ENCODE results near the gene PARP4. TPM values are rescaled to one million over a fixed set of nuclear protein-coding genes. Genes with fewer than 3 reads are reported as not detected.
"Not testable (repeated sequence)": the region's sequence is repeated elsewhere in the genome, so short reads cannot be mapped to it uniquely, and the experiment has no call there.

PARP4 gene
- total RNA-seq, result 10 to 100 TPM; 55.8 to 71.8 TPM

GRCh38 chr13:24512197-24512907 is at the start of gene PARP4:
Gene PARP4 (minus strand): TSS chr13:24512778. CDS start chr13:24503776, 9,002 bp downstream.
- H3K27ac Mint-ChIP-seq, result peak within 1 kb of the TSS; percentile 94 to 98
- peaks cover 17% of the 10 kb centered on the region for H3K36me3 Mint-ChIP-seq

GRCh38 chr13:24560579-24561187 is 48.1 kb upstream of the PARP4 start:
- peaks cover 31 to 45% of the 10 kb centered on the region in 2 donors for H3K27me3 Mint-ChIP-seq
- ATAC-seq; H3K27ac Mint-ChIP-seq; H3K4me3 Mint-ChIP-seq; H3K36me3 Mint-ChIP-seq; DNase-seq (ENCODE audit: low spot score); H3K9me3 Mint-ChIP-seq: not testable (repeated sequence)
- H3K4me1 Mint-ChIP-seq (ENCODE audit: low read depth in 2 of 2), result peaks cover 13 to 17% of the 10 kb centered on the region in 2 donors

More at GRCh38 chr13:24512197-24512907, at the start of gene PARP4:
- DNase-seq (ENCODE audit: low spot score) (peak; percentile 89), ATAC-seq (peak; percentile 86 to 89)
- H3K4me1 Mint-ChIP-seq (ENCODE audit: low read depth in 2 of 2), result peaks cover 37 to 39% of the 10 kb centered on the region in 2 donors
- H3K27me3 Mint-ChIP-seq, result no peaks in the 10 kb centered on the region
- peak within 1 kb of the TSS; percentile 98 for H3K4me3 Mint-ChIP-seq
- H3K9me3 Mint-ChIP-seq, result no peaks in the 10 kb centered on the region

- not testable (repeated sequence) for DNase-seq (ENCODE audit: low spot score); ATAC-seq; H3K36me3 Mint-ChIP-seq; H3K9me3 Mint-ChIP-seq; H3K27ac Mint-ChIP-seq
- Mint-ChIP-seq H3K27me3 (peaks cover 31 to 45% of the 10 kb centered on the region in 2 donors), H3K4me3 (peak overlapping the region; percentile 32), H3K4me1 (ENCODE audit: low read depth in 2 of 2) (peaks cover 13 to 17% of the 10 kb centered on the region in 2 donors)
Measured at GRCh38 chr13:24559431-24560218, 47.0 kb upstream of the PARP4 start.

- Mint-ChIP-seq H3K4me1 (ENCODE audit: low read depth in 2 of 2) (peaks cover 13 to 17% of the 10 kb centered on the region in 2 donors), H3K36me3 (peaks cover 4% of the 10 kb centered on the region), H3K9me3 (no peaks in the 10 kb centered on the region), H3K27ac (no peak overlapping the region), H3K27me3 (peaks cover 35 to 45% of the 10 kb centered on the region in 2 donors), H3K4me3 (no peak overlapping the region)
- ATAC-seq (no peak), DNase-seq (ENCODE audit: low spot score) (no peak)
Measured at GRCh38 chr13:24557081-24557480, 44.5 kb upstream of the PARP4 start.

- not testable (repeated sequence) for DNase-seq (ENCODE audit: low spot score); H3K36me3 Mint-ChIP-seq
Measured at GRCh38 chr13:24553892-24554291, 41.3 kb upstream of the PARP4 start.

GRCh38 chr13:24541476-24542352 is 29.1 kb upstream of the PARP4 start:
- peak; percentile 62 for DNase-seq (ENCODE audit: low spot score)
- H3K27me3 Mint-ChIP-seq, result peaks cover 36 to 42% of the 10 kb centered on the region in 2 donors
- H3K4me1 Mint-ChIP-seq (ENCODE audit: low read depth in 2 of 2), result peaks cover 4 to 13% of the 10 kb centered on the region in 2 donors
- H3K9me3 Mint-ChIP-seq, H3K36me3 Mint-ChIP-seq, H3K27ac Mint-ChIP-seq: not testable (repeated sequence)
- H3K4me3 Mint-ChIP-seq, result peak overlapping the region; percentile 89
- ATAC-seq, result peak; percentile 64 to 65

More at GRCh38 chr13:24553892-24554291, 41.3 kb upstream of the PARP4 start:
- ATAC-seq; H3K4me1 Mint-ChIP-seq (ENCODE audit: low read depth in 2 of 2); H3K9me3 Mint-ChIP-seq; H3K4me3 Mint-ChIP-seq; H3K27ac Mint-ChIP-seq: not testable (repeated sequence)
- peaks cover 34 to 43% of the 10 kb centered on the region in 2 donors for H3K27me3 Mint-ChIP-seq

- Mint-ChIP-seq H3K36me3 (peaks cover 4% of the 10 kb centered on the region), H3K9me3 (no peaks in the 10 kb centered on the region), H3K27ac (no peak overlapping the region), H3K4me3 (peak overlapping the region; percentile 89), H3K27me3 (peaks cover 34 to 37% of the 10 kb centered on the region in 2 donors), H3K4me1 (ENCODE audit: low read depth in 2 of 2) (peaks cover 4 to 13% of the 10 kb centered on the region in 2 donors)
- ATAC-seq, result peak in 1 of 2 donors; percentile 20
- DNase-seq (ENCODE audit: low spot score), result peak; percentile 57
Measured at GRCh38 chr13:24541127-24541475, 28.5 kb upstream of the PARP4 start.

GRCh38 chr13:24540236-24541126 is 27.9 kb upstream of the PARP4 start:
- no peak for ATAC-seq
- H3K27me3 Mint-ChIP-seq, result peaks cover 32 to 34% of the 10 kb centered on the region in 2 donors
- no peak overlapping the region for H3K27ac Mint-ChIP-seq
- H3K4me3 Mint-ChIP-seq, result no peak overlapping the region
- peaks cover 4% of the 10 kb centered on the region for H3K36me3 Mint-ChIP-seq
- no peaks in the 10 kb centered on the region for H3K9me3 Mint-ChIP-seq
- DNase-seq (ENCODE audit: low spot score), result no peak
- peaks cover 4 to 13% of the 10 kb centered on the region in 2 donors for H3K4me1 Mint-ChIP-seq (ENCODE audit: low read depth in 2 of 2)

GRCh38 chr13:24539500-24540165 is 27.1 kb upstream of the PARP4 start:
- Mint-ChIP-seq H3K4me3 (no peak overlapping the region), H3K27ac (no peak overlapping the region), H3K9me3 (no peaks in the 10 kb centered on the region), H3K36me3 (peaks cover 4% of the 10 kb centered on the region), H3K27me3 (peaks cover 34 to 35% of the 10 kb centered on the region in 2 donors), H3K4me1 (ENCODE audit: low read depth in 2 of 2) (peaks cover 4 to 13% of the 10 kb centered on the region in 2 donors)
- ATAC-seq, result no peak
- DNase-seq (ENCODE audit: low spot score), result no peak

GRCh38 chr13:24529478-24529877 is 16.9 kb upstream of the PARP4 start:
- Mint-ChIP-seq H3K36me3 (no peaks in the 10 kb centered on the region), H3K27ac (no peak overlapping the region), H3K4me1 (ENCODE audit: low read depth in 2 of 2) (peaks cover 0 to 7% of the 10 kb centered on the region in 2 donors), H3K4me3 (no peak overlapping the region), H3K9me3 (no peaks in the 10 kb centered on the region), H3K27me3 (peaks cover 33 to 34% of the 10 kb centered on the region in 2 donors)
- DNase-seq (ENCODE audit: low spot score) (no peak), ATAC-seq (no peak)

- H3K4me1 Mint-ChIP-seq (ENCODE audit: low read depth in 2 of 2), result peaks cover 0 to 7% of the 10 kb centered on the region in 2 donors
- H3K9me3 Mint-ChIP-seq, result no peaks in the 10 kb centered on the region
- no peak for ATAC-seq
- H3K27ac Mint-ChIP-seq, result no peak overlapping the region
- peaks cover 28 to 30% of the 10 kb centered on the region in 2 donors for H3K27me3 Mint-ChIP-seq
- H3K36me3 Mint-ChIP-seq, result no peaks in the 10 kb centered on the region
- DNase-seq (ENCODE audit: low spot score), result no peak
- no peak overlapping the region for H3K4me3 Mint-ChIP-seq
Measured at GRCh38 chr13:24528816-24529398, 16.3 kb upstream of the PARP4 start.

All from natural killer cell treated with Interleukin-12 subunit alpha and Interleukin-12 subunit beta and Interleukin-15 and Interleukin-18, amount 100 ng/mL, for 72 hours (primary cell).